Vagina (tissue), 2 donors: ENCODE results near the gene PPP6R2.

ENCODE experiments used
- CTCF ChIP-seq, 3 experiments: fragments of 450-650 bp in 2 of 3; fragments of 200-600 bp in 1 of 3; sonication (generic) in 1 of 3; IDR thresholded peaks; one replicate each; pipeline ENCODE4 v1.5.1; 2017 to 2019; ENCODE audit warnings: antibody characterized with exemption in 3 of 3, mild to moderate bottlenecking in 2 of 3, moderate library complexity in 2 of 3
- POLR2A ChIP-seq, 2 donors: fragments of 450-650 bp; IDR thresholded peaks; one replicate each; pipeline ENCODE4 v1.6.1; 2017; ENCODE audit warnings: antibody characterized with exemption in 2 of 2, mild to moderate bottlenecking in 2 of 2, moderate library complexity in 2 of 2
- POLR2AphosphoS5 ChIP-seq, 2 donors: sonication (generic); formaldehyde crosslinking; IDR thresholded peaks; one replicate each; pipeline ENCODE4 v1.9.0; 2017; ENCODE audit warnings: antibody characterized with exemption in 2 of 2, mild to moderate bottlenecking in 2 of 2, low read depth in 1 of 2; ENCODE audit not compliant: insufficient read depth in 1 of 2

- TF ChIP-seq CTCF (IDR thresholded peaks at IDR 0.05) (no peak), POLR2AphosphoS5 (IDR thresholded peaks at IDR 0.05; ENCODE audit: insufficient read depth in 1 of 2, low read depth in 1 of 2) (no peak), POLR2A (IDR thresholded peaks at IDR 0.05) (no peak)
Observed at GRCh38 chr22:50301581-50301991, 41.5 kb upstream of the PPP6R2 start.
